LoVo (cell line): ENCODE results near the gene IGIP.

Source experiments
- DNase-seq: peaks from one replicate; pipeline ENCODE4 v3.0.0-alpha.2; 2016; ENCODE audit warnings: low spot score

Gene IGIP

GRCh38 chr5:140111011-140111858, 14.5 kb upstream of the IGIP start:
- DNase-seq: no peak

GRCh38 chr5:140111859-140112551, 13.7 kb upstream of the IGIP start:
- DNase-seq: no peak

GRCh38 chr5:140112685-140113179, 13.0 kb upstream of the IGIP start:
- no peak for DNase-seq

- DNase-seq: no peak
Observed at GRCh38 chr5:140113180-140113698, 12.5 kb upstream of the IGIP start.

- peak; percentile 97 for DNase-seq
Observed at GRCh38 chr5:140113699-140114263, 12.0 kb upstream of the IGIP start, which contains the start of gene PURA. PURA (plus strand) TSS chr5:140114109; CDS start chr5:140114182, 73 bp downstream.

- peak; percentile 16 for DNase-seq
Observed at GRCh38 chr5:140114341-140115185, 11.2 kb upstream of the IGIP start.

- DNase-seq: no peak
Observed at GRCh38 chr5:140115186-140115500, 10.6 kb upstream of the IGIP start.

GRCh38 chr5:140116716-140117115, 9.0 kb upstream of the IGIP start:
- no peak for DNase-seq

GRCh38 chr5:140117523-140117922, 8.2 kb upstream of the IGIP start:
- DNase-seq: no peak

- DNase-seq: no peak
Observed at GRCh38 chr5:140118302-140118936, 7.3 kb upstream of the IGIP start.

GRCh38 chr5:140126315-140127012, 727 bp downstream of the IGIP start:
- no peak for DNase-seq

GRCh38 chr5:140128376-140128775, 2.6 kb downstream of the IGIP start:
- DNase-seq: no peak

GRCh38 chr5:140130949-140131733, 5.4 kb downstream of the IGIP start:
- no peak for DNase-seq

- peak; percentile 11 for DNase-seq
Observed at GRCh38 chr5:140131967-140132409, 6.3 kb downstream of the IGIP start.

- DNase-seq: no peak
Observed at GRCh38 chr5:140133514-140134167, 7.9 kb downstream of the IGIP start.

- DNase-seq: no peak
Observed at GRCh38 chr5:140134277-140134935, 8.7 kb downstream of the IGIP start.

GRCh38 chr5:140135127-140135526, 9.4 kb downstream of the IGIP start:
- no peak for DNase-seq

- no peak for DNase-seq
Observed at GRCh38 chr5:140136624-140137023, 10.9 kb downstream of the IGIP start.

- no peak for DNase-seq
Observed at GRCh38 chr5:140140435-140140834, 14.7 kb downstream of the IGIP start.
